K562 (cell line): ENCODE results near the gene EIF3K. TPM values are rescaled to one million over a fixed set of nuclear protein-coding genes. Genes with fewer than 3 reads are reported as not detected.

ENCODE experiments used
- CXXC5 ChIP-seq: fragments of 250-450 bp; sonication (Bioruptor Pico); IDR thresholded peaks from 2 replicates; pipeline ENCODE4 v1.8.0; 2022; ENCODE audit warnings: inconsistent platforms, mild to moderate bottlenecking, moderate library complexity
- FOSL1 ChIP-seq: fragments of 200-800 bp; sonication (Bioruptor generic); conservative IDR thresholded peaks from 2 replicates; pipeline ENCODE4 v1.6.1; 2016; ENCODE audit warnings: missing genetic modification characterization, missing compliant biosample characterization
- FOXJ2 ChIP-seq: fragments of 200-800 bp; sonication (Bioruptor generic); IDR thresholded peaks from 2 replicates; pipeline ENCODE4 v1.6.1; 2016; ENCODE audit warnings: missing genetic modification characterization, missing compliant biosample characterization
- HDAC2 ChIP-seq: fragments of 450-650 bp; IDR thresholded peaks from 2 replicates; pipeline ENCODE4 v1.6.1; 2016; ENCODE audit warnings: mild to moderate bottlenecking
- JUND ChIP-seq, 2 experiments: IDR thresholded peaks; 2 replicates in 1 of 2; 3 replicates in 1 of 2; pipeline ENCODE4 v1.6.1; 2011; ENCODE audit warnings: borderline replicate concordance in 2 of 2, low read depth in 2 of 2, low read length in 2 of 2, improper control_type of control experiment in 1 of 2, missing biosample characterization in 1 of 2, missing genetic modification characterization in 1 of 2, missing genetic modification reagents in 1 of 2
- MYNN ChIP-seq, 2 experiments: sonication (generic); formaldehyde crosslinking in 1 of 2; IDR thresholded peaks; 2 replicates each; pipeline versions ENCODE4 v1.5.0 to v1.6.1; 2016 to 2020; ENCODE audit warnings: antibody characterized with exemption in 1 of 2, missing genetic modification reagents in 1 of 2
- NR2F6 ChIP-seq: fragments of 450-650 bp; formaldehyde crosslinking; IDR thresholded peaks from 2 replicates; pipeline ENCODE4 v1.4.0; 2020; ENCODE audit warnings: mild to moderate bottlenecking
- REST ChIP-seq, 2 experiments: fragments of 450-650 bp; formaldehyde crosslinking in 1 of 2; IDR thresholded peaks; 2 replicates each; pipeline versions ENCODE4 v1.4.0 to v1.6.1; 2014 to 2020; ENCODE audit warnings: mild to moderate bottlenecking in 2 of 2, borderline replicate concordance in 1 of 2, low read depth in 1 of 2
- SMAD2 ChIP-seq: fragments of 150-350 bp; IDR thresholded peaks from 2 replicates; pipeline ENCODE4 v1.6.1; 2014; ENCODE audit warnings: low read depth, mild to moderate bottlenecking, low read length
- SMAD4 ChIP-seq: fragments of 250-450 bp; sonication (Bioruptor Pico); conservative IDR thresholded peaks from 2 replicates; pipeline ENCODE4 v1.8.0; 2021; ENCODE audit warnings: inconsistent platforms, mild to moderate bottlenecking, moderate library complexity
- SRSF9 ChIP-seq: fragments of 200-400 bp; formaldehyde crosslinking; IDR thresholded peaks from 2 replicates; pipeline ENCODE4 v1.6.1; 2017; ENCODE audit warnings: low read depth, low read length, borderline replicate concordance
- XRCC5 ChIP-seq: fragments of 200-400 bp; formaldehyde crosslinking; IDR thresholded peaks from 2 replicates; pipeline ENCODE4 v1.6.1; 2017; ENCODE audit warnings: low read depth, mild to moderate bottlenecking, low read length
- polyA plus RNA-seq, 8 experiments: library from polyadenylated mRNA; depleted of rRNA in 4 of 8; stranded (reverse) in 5 of 8; unstranded in 3 of 8; fragments of >200 nt; fragmentation: Nextera tagmentation in 2 of 8; fragmentation: Illumina TruSeq in 1 of 8; extraction: Ambion mirVana in 2 of 8; extraction: Trizol in 1 of 8; gene quantifications; 2 replicates each; pipeline versions ENCODE4 v1.2.1 to v1.2.3, GENCODE V29; 2011 to 2014; ENCODE audit warnings: inconsistent platforms in 1 of 8, missing spikeins in 1 of 8
- total RNA-seq, 7 experiments: library from RNA; depleted of rRNA in 6 of 7; stranded (reverse); fragments of >200 nt in 6 of 7; fragmentation: Illumina TruSeq in 2 of 7; extraction: Trizol in 2 of 7; gene quantifications; 2 replicates each; pipeline versions ENCODE4 v1.2.1 to v1.2.3, GENCODE V29; 2011 to 2021; ENCODE audit warnings: low replicate concordance in 1 of 7
- TF ChIP-seq, protein P1 (sequence below): fragments of 200-800 bp; sonication (Bioruptor generic); IDR thresholded peaks from 2 replicates; pipeline ENCODE4 v1.6.1; 2017; ENCODE audit warnings: missing genetic modification characterization, missing compliant biosample characterization
- TF ChIP-seq, protein P2 (sequence below): IDR thresholded peaks from 2 replicates; pipeline ENCODE4 v1.6.1; 2016; ENCODE audit warnings: missing genetic modification characterization, missing compliant biosample characterization

The EIF3K gene
- total and polyA plus RNA-seq, 9 of the 15 experiments (the other 6 are each of a cell fraction or from before 2014, with no cell fraction given) = 387 to 1,827 (median 733) TPM

DNA sequence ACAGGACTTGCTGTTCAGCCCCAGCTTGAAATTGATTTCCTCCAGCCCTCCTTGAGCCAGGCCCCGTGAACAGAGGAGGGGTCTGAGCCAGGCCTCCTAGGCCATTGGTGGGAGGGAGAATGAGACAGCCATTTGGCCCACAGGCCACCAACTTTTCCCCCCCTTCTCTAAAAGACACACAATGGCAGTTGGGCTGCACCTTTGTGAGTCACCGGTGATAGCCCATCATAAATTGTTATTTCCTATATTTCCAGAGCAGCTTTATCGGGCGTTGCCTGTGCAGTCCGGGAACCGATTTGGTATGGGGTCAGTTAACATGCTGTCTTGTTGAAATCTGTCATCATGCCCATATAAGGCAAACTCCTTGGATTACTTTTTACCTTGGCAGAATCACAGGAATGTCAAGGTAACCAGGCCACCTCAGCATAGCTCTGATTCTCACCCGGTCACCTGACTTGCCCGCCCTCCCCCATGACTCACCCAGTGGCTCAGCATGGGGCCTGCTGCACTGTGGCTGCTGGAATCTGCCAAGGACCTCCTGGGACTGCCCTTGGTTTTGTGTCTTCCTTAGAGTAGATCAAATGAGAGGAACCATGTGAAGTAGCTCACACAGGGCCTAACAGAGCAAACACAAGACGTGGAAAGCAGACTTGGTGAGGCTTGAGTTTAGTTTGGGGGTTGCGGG lies 64.5 kb downstream of the EIF3K start (continued):
- TF ChIP-seq XRCC5 = peak; percentile 55
- peak; percentile 94 for TF ChIP-seq JUND (IDR thresholded peaks at IDR 0.05; ENCODE audit: borderline replicate concordance, low read depth, low read length)
- TF ChIP-seq JUND (tag; IDR thresholded peaks at IDR 0.05; ENCODE audit: borderline replicate concordance, low read depth, low read length) = peak; percentile 94; the same call in 2 of the 3 replicates
- peak; percentile 10; the same call in 1 of the 2 replicates for TF ChIP-seq CXXC5 (CRISPR knock-in tag)
- peak; percentile 43; the same call in 1 of the 2 replicates for TF ChIP-seq REST (IDR thresholded peaks at IDR 0.05; ENCODE audit: borderline replicate concordance)
- no peak for TF ChIP-seq REST (CRISPR knock-in tag; IDR thresholded peaks at IDR 0.05; ENCODE audit: low read depth)
- TF ChIP-seq SMAD4 (CRISPR knock-in tag) = peak; percentile 46; the same call in 1 of the 2 replicates
- TF ChIP-seq, protein P1, sequence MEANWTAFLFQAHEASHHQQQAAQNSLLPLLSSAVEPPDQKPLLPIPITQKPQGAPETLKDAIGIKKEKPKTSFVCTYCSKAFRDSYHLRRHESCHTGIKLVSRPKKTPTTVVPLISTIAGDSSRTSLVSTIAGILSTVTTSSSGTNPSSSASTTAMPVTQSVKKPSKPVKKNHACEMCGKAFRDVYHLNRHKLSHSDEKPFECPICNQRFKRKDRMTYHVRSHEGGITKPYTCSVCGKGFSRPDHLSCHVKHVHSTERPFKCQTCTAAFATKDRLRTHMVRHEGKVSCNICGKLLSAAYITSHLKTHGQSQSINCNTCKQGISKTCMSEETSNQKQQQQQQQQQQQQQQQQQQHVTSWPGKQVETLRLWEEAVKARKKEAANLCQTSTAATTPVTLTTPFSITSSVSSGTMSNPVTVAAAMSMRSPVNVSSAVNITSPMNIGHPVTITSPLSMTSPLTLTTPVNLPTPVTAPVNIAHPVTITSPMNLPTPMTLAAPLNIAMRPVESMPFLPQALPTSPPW (CRISPR knock-in tag) = peak; percentile 69
- TF ChIP-seq HDAC2 = peak; percentile 85
- TF ChIP-seq FOSL1 (tag) = peak; percentile 96
- TF ChIP-seq MYNN (IDR thresholded peaks at IDR 0.05) = peak; percentile 40; the same call in 1 of the 2 replicates
- no peak for TF ChIP-seq MYNN (CRISPR knock-in tag; IDR thresholded peaks at IDR 0.05)
- TF ChIP-seq SMAD2 = no peak
- TF ChIP-seq FOXJ2 (tag) = peak; percentile 75; the same call in 1 of the 2 replicates
- no peak for TF ChIP-seq NR2F6 (CRISPR knock-in tag)
- TF ChIP-seq, protein P2, sequence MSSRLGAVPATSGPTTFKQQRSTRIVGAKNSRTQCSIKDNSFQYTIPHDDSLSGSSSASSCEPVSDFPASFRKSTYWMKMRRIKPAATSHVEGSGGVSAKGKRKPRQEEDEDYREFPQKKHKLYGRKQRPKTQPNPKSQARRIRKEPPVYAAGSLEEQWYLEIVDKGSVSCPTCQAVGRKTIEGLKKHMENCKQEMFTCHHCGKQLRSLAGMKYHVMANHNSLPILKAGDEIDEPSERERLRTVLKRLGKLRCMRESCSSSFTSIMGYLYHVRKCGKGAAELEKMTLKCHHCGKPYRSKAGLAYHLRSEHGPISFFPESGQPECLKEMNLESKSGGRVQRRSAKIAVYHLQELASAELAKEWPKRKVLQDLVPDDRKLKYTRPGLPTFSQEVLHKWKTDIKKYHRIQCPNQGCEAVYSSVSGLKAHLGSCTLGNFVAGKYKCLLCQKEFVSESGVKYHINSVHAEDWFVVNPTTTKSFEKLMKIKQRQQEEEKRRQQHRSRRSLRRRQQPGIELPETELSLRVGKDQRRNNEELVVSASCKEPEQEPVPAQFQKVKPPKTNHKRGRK = no peak
- TF ChIP-seq SRSF9 = no peak
